GM12891 (cell line): Measurements from ENCODE around the gene GOLGA6A.

ENCODE experiments used
- POLR2AphosphoS5 ChIP-seq: IDR thresholded peaks from 2 replicates; pipeline ENCODE4 v1.6.1; 2011; ENCODE audit warnings: low read depth, low read length, control low read depth
- POU2F2 ChIP-seq: IDR thresholded peaks from 2 replicates; pipeline ENCODE4 v1.6.1; 2011; ENCODE audit warnings: low read depth, mild to moderate bottlenecking, control low read depth, low read length, moderate library complexity

- no peak for TF ChIP-seq POU2F2
- no peak for TF ChIP-seq POLR2AphosphoS5
These were observed 41.8 kb upstream of the GOLGA6A start for GRCh38 chr15:74124196-74124595.
